Measurements from ENCODE around the gene MRPL19.

MRPL19 gene

GRCh38 chr2:75646583-75647425 lies at the start of gene MRPL19:
TSS of gene MRPL19 (plus strand) at chr2:75646783. CDS start at chr2:75646808, 25 bp downstream.
- peak; percentile 70 for DNase-seq (ENCODE audit: low read depth, low spot score)

DNA sequence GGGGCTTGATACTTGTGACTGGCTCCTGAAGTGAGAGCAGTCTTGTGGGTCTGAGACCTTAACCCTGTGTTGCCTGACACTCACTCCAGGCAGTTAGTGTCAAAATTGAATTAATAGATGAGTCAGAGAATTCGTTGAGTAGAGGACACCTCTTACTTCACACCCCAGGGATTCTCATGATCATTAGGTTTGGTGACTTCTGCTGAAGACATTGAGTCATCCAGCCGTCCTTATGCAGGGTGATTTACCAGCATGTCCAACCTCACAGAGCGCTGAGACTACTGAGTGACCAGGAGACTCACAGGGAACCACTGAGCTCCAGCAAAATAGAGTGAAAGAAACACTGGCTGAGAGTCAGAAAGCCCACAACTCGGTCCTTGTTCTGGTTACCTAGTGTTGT lies 49.8 kb upstream of the MRPL19 start:
- DNase-seq (ENCODE audit: low read depth, low spot score) = no peak

DNA sequence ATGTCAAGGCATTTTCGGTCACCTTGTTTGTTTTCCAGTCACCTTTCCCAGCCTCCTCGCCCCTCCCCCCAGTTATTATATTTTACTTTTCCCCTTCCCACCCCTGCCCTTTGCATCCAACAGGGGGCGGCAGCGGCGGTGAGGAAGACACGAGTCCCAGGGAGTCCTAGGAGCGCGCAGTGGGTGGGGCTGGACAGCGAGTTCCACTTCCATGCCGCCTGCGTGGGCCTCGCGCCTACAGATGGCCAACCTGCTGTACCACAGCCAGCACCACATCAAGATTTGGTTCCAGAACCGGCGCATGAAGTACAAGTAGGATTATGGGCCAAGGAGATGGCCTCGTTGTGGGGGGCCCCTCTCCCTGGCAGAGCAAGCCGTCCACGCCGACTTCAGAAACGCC lies 48.6 kb upstream of the MRPL19 start:
- no peak for DNase-seq (ENCODE audit: low read depth, low spot score)

DNA sequence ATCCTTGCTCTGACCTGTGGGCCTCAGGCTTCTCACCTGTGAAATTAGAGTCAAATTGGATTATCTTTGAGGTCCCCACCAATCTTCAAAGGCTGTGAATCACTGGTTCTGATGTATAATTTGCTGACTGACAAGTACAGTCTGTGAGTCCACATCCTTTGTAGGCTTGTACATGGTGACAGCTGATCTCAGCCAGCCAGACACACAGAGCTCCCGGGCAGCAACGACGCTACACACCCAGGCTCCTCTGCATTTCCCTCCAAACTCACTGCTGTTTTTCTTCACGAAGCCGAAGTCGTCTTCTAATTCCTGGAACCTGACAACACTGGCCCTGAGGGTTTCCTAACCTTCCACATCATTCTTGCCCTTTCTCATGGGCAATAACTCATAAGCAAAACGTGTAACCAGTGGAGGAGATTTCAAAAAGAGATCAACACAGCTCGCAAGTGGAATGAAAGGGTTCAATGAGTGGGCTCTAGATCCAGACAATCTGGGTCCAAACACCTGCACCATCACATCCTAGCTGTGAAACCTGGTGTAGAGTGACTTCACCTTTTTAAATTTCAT lies 47.9 kb upstream of the MRPL19 start:
- no peak for DNase-seq (ENCODE audit: low read depth, low spot score)

- no peak for DNase-seq (ENCODE audit: low read depth, low spot score)
These were observed 46.0 kb upstream of the MRPL19 start for GRCh38 chr2:75600461-75601011.

DNA sequence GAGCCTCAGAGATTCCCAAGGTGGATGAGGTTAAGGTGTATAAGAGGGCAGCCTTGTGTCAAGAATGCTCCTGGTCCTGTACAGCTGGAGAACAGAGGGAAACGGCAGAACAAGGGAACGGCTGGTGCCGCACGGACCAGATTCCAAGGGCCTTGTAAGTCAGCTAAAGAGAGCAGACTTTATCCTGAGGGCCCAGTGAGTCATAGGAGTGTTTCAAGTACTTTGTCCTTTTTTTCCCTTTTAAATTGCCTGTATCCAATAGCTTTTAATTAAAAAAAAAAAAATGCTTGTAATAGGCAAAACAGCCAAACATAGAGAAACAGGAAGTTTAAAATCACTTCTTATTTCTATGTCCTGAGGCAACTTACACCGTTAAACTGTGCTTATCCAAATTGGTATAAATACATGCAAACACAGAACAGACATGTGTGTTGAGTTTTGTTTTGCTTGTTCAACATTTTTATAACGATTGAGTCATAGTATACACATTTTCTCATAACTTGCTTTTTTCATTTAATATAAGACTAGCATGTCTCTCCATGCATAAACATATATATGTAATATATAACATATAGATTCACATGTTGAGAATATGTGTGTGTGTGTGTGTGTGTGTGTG lies 43.8 kb upstream of the MRPL19 start:
- no peak for DNase-seq (ENCODE audit: low read depth, low spot score)

GRCh38 chr2:75603477-75603876 lies 43.1 kb upstream of the MRPL19 start:
- no peak for DNase-seq (ENCODE audit: low read depth, low spot score)

DNA sequence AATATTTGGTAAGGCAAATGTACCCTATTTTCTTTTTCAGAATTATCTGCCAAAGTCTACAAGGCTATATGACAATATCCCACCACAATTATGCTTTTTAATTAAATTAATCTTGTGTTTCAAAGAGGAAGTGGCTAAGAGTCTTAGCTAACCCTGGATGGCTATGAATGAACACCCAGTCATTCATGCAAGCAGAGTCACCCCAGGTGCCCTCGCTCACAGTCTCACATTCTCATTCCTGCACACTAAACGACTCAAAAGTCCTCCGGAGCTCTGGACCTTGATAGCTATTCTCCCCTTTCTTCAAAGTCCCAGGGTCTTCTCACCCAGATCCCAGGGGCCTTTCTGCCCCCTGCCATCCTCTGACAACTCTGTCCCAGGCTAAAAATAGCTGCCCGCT lies 42.1 kb upstream of the MRPL19 start:
- no peak for DNase-seq (ENCODE audit: low read depth, low spot score)

DNA sequence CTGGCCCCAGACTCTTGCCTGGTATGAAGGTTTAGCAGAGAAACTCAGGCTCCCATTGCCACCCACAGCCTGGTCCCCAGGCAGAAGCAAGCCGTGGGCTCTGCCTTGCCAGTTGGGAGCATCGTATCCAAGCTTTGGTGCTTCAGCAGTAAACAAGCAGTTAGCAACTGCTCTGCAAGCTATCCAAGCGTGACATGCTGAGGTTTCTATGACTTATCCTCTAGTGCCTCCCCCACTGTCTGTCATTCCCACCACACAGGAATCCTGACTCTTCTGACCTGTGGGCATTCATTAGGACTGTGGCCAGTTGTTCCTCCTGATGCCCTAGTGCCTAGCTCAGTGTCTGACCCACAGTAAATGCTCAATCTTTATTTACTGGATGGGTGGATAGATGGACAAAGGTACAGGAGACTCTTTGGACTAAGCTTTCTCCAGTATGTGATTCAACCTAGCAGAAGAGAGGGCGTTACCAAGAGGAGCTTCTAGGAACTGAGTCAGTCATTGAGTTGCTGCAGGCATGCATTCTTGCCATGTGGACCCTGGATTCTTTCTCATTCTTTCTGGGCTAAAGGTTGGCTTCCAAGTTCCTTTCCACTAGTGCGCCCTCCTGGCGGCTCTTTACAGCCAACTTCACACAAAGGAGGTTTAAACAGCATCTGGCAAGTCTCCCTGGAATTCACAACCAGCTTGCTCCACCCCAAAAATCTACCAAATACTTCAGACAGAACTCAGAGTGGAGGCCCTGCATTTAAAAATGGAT lies 40.6 kb upstream of the MRPL19 start:
- DNase-seq (ENCODE audit: low read depth, low spot score) = no peak

DNA sequence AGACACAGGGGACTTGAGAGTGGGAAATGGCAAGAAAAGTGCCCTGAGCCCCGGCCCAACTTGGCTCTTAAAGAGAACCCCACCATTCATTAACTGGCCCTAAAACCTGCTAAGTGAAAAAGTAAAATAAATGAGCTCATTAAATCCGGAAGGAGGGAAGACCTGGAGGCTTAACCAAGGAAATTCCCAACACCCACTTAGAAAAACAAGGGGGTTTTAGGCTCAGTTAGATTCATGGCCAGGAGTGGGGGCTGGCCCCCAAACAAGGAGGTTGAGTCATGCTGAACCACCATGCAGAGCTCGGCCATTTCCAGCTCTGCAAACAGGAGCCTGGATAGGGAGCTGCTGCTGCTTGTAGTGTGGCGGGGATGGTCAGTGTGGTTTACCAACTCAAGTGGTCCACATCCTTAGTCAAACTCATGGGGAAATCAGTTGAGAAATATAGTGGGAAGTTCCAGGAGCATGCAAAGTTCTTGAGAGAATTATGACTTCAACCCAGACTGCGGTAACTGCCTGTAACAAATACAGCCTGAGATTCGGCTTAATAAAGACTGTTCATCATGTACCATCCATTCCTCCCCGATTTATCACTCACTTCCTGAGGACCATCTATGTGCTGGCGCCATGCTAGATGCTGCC lies 39.7 kb upstream of the MRPL19 start:
- DNase-seq (ENCODE audit: low read depth, low spot score) = no peak

DNA sequence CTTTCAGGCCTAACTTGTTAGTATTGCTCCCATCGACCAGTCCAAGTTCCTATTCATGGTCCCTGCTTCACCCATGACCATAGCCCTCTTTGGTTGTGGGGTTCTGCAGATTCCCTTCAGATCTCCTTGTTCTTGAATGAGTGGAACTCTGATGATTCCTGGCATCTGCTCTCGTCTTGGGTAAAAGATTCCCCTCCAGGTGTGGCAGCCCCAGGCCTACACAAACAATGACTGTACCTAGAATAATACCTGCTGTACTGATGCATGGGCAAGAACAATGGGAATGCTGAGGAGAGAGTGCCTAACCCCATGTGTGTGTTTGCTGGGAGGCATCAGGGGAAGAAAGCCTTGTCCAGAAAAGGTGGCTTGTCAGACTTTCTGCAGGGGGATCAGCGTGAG lies 39.2 kb upstream of the MRPL19 start:
- no peak for DNase-seq (ENCODE audit: low read depth, low spot score)

- DNase-seq (ENCODE audit: low read depth, low spot score) = no peak
These were observed 38.4 kb upstream of the MRPL19 start for GRCh38 chr2:75607988-75608683.

DNA sequence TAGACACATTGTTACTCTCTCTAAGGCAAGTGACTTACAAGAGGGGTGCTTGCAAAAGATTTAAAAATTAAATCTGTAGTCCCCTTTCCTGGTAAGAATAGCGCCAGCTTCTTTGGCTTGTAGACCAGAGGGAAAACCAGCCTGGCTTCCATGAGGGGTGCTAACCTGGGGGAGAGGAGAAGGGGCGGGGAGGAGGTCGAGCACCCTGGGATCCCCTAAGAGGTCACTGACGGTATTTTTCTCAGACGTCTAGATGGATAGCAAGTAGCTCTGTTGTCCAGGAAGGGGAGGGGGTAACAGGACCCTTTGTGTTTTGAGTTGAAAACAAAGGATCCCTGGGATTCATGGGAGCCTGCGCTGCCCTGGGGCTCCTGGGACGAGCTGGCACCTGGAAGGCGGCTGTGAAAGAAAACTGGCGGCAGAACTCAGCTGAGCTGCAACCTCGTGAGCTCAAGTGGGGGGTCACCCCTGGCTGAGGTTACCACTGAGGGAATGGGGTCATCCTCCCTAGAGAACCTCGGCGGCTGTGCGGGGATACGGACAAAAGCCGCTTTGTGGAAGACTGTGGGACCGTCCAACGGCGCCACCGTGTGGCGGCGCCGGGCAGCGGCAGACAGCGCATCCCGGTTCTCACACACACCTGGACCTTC lies 37.8 kb upstream of the MRPL19 start:
- DNase-seq (ENCODE audit: low read depth, low spot score) = no peak

GRCh38 chr2:75609334-75609689 lies 37.3 kb upstream of the MRPL19 start:
- DNase-seq (ENCODE audit: low read depth, low spot score) = no peak

- no peak for DNase-seq (ENCODE audit: low read depth, low spot score)
These were observed 36.6 kb upstream of the MRPL19 start for GRCh38 chr2:75609937-75610508.

DNA sequence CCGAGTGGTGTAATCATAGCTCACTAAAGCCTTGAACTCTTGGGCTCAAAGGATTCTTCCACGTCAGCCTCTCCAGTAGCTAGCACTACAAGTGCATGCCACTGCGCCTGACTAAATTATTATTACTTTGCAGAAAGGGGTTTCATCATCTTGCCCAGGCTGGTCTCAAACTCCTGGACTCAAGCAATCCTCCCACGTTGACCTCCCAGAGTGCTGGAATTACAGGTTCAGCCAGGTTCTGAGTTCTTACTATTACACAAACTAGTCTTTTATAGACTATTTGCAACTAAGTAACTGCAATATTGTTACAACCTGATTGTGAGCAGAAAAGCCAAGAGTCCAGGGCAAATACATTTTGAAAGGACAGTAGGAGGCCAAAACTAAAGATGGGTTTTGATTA lies 35.9 kb upstream of the MRPL19 start:
- DNase-seq (ENCODE audit: low read depth, low spot score) = no peak

DNA sequence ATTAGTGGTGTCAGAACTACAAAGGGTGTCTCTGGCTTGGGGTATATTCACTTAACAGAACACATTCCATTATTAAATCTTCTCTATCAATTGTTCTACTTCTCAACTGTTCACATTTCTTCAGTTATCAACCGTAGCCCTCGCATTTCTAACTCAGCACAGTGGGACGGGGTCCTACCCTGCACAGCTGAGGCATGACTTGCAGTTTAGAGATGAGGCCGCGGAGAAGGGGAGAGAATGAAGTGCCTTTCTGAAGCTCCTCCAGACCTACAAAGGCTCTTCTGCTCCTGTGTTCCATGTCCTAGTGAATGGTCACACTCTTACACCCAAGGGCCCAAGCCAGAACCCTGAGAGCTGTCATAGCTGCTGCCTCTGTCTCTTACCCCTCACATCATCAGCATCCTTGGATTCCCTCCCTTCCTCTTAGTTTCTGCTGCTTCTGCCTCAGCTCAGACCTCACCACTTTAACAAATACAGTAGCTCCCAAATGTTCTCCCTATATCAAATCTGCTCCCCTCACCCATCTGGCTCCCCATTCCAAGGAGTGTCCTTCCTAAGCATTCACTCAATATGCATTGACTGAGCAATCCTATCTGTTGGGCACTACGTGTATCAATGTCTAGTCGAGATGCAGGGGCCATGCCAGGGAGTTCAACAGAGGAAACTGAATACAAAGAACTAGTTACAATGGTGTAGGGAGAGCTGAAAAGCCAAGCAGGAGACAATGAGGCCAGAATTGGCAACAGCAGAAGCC lies 34.3 kb upstream of the MRPL19 start:
- no peak for DNase-seq (ENCODE audit: low read depth, low spot score)

- DNase-seq (ENCODE audit: low read depth, low spot score) = no peak
These were observed 33.7 kb upstream of the MRPL19 start for GRCh38 chr2:75612862-75613243.

GRCh38 chr2:75614162-75614651 lies 32.4 kb upstream of the MRPL19 start:
- DNase-seq (ENCODE audit: low read depth, low spot score) = no peak
